GM12878 (cell line): ENCODE data around the gene GM2A. TPM values are rescaled to one million over a fixed set of nuclear protein-coding genes. Genes with fewer than 3 reads are reported as not detected.
A peak's percentile ranks its signal among the peaks of the same experiment; 100 is the strongest.

Source experiments
- ATAC-seq: fragments of 200-7000 bp; cut with Tn5 transposase; 3 replicates; pipeline ENCODE4 v1.9.1; 2020; ENCODE audit warnings: mild to moderate bottlenecking, moderate library complexity
- BruUV-seq: library from RNA; stranded (reverse); fragments of 400-500 nt; replicated peaks from 2 replicates; lab custom pipeline; 2021; lab: Mats Ljungman, UMichigan
- CTCF ChIA-PET: fragments of 300-600 bp; sonication (Branson Sonifier 250); formaldehyde crosslinking; extraction: SDS; loops from one replicate; lab custom pipeline; 2021; ENCODE audit warnings: inconsistent platforms; lab: Yijun Ruan, JAX
- POLR2A ChIA-PET: fragments of 350-600 bp; formaldehyde crosslinking; extraction: SDS; loops from one replicate; lab custom pipeline; 2021; ENCODE audit warnings: inconsistent platforms; lab: Charles Lee
- RAD21 ChIA-PET: fragments of 300-600 bp; sonication (Branson Sonifier 250); formaldehyde crosslinking; loops from one replicate; lab custom pipeline; 2023; ENCODE audit warnings: antibody characterized with exemption; ENCODE audit not compliant: unreplicated experiment; lab: Charles Lee
- SMC1A ChIA-PET: fragments of 300-600 bp; sonication (Branson Sonifier 250); formaldehyde crosslinking; loops from one replicate; lab custom pipeline; 2023; ENCODE audit not compliant: unreplicated experiment, uncharacterized antibody; lab: Charles Lee
- DNase-seq: peaks from one replicate; pipeline ENCODE4 v3.0.0-alpha.2; 2011; ENCODE audit warnings: low read depth, low spot score
- FAIRE-seq: peaks from 3 replicates; lab custom pipeline; 2011; peaks lifted over from hg19 to GRCh38; lab: Jason Lieb, UNC
- H2AFZ ChIP-seq: 2 replicates; pipeline ENCODE4 v1.6.0; 2011; ENCODE audit warnings: low read depth, low read length, control low read depth; ENCODE audit not compliant: control insufficient read depth
- H3K27ac ChIP-seq: 2 replicates; pipeline ENCODE4 v1.5.1; 2011; ENCODE audit warnings: control low read depth; ENCODE audit not compliant: control insufficient read depth, insufficient read depth
- H3K27me3 ChIP-seq, 2 experiments: replicated peaks in 1 of 2; 2 replicates each; pipeline versions ENCODE4 v1.6.0 to v1.6.1; 2011; ENCODE audit warnings: low read length in 1 of 2; ENCODE audit not compliant: control insufficient read depth in 2 of 2, insufficient read depth in 2 of 2
- H3K36me3 ChIP-seq, 2 experiments: 2 replicates each; pipeline ENCODE4 v1.5.1; 2011; ENCODE audit warnings: low read length in 1 of 2; ENCODE audit not compliant: control insufficient read depth in 2 of 2, insufficient read depth in 2 of 2
- H3K4me1 ChIP-seq: 2 replicates; pipeline ENCODE4 v1.6.1; 2011; ENCODE audit warnings: mild to moderate bottlenecking, low read length, moderate library complexity, mixed read lengths; ENCODE audit not compliant: control insufficient read depth, insufficient read depth
- H3K4me2 ChIP-seq: 2 replicates; pipeline ENCODE4 v1.6.0; 2011; ENCODE audit warnings: control low read depth; ENCODE audit not compliant: control insufficient read depth, insufficient read depth
- H3K4me3 ChIP-seq: fragments of 200-600 bp; sonication (generic); 2 replicates; pipeline ENCODE4 v1.5.1; 2016
- H3K79me2 ChIP-seq: 2 replicates; pipeline ENCODE4 v1.6.0; 2011; ENCODE audit warnings: low read length; ENCODE audit not compliant: control insufficient read depth, insufficient read depth
- H3K9ac ChIP-seq: 2 replicates; pipeline ENCODE4 v1.8.0; 2011; ENCODE audit warnings: low read length, control low read depth, mixed read lengths; ENCODE audit not compliant: control insufficient read depth, insufficient read depth
- H3K9me3 ChIP-seq: replicated peaks from 3 replicates; pipeline ENCODE4 v1.5.1; 2011; ENCODE audit warnings: mild to moderate bottlenecking, low read length; ENCODE audit not compliant: control insufficient read depth, insufficient read depth
- H4K20me1 ChIP-seq: 2 replicates; pipeline ENCODE4 v1.6.0; 2011; ENCODE audit not compliant: control insufficient read depth, insufficient read depth
- ASH2L ChIP-seq: fragments of 300-600, 200-600 bp; sonication (generic); IDR thresholded peaks from 2 replicates; pipeline ENCODE4 v1.6.1; 2017; ENCODE audit warnings: low read depth, mild to moderate bottlenecking, borderline replicate concordance
- GATAD2B ChIP-seq: fragments of 450-650 bp; conservative IDR thresholded peaks from 2 replicates; pipeline ENCODE4 v1.6.1; 2017; ENCODE audit warnings: low read depth, mild to moderate bottlenecking, moderate library complexity
- IKZF1 ChIP-seq: fragments of 450-650 bp; conservative IDR thresholded peaks from 2 replicates; pipeline ENCODE4 v1.6.1; 2017; ENCODE audit warnings: antibody characterized with exemption, mild to moderate bottlenecking
- IKZF2 ChIP-seq, 2 experiments: fragments of 450-650 bp; IDR thresholded peaks; 2 replicates each; pipeline ENCODE4 v1.6.1; 2017; ENCODE audit warnings: mild to moderate bottlenecking in 2 of 2, moderate library complexity in 2 of 2
- MEF2B ChIP-seq: fragments of 450-650 bp; IDR thresholded peaks from 2 replicates; pipeline ENCODE4 v1.6.1; 2018; ENCODE audit warnings: mild to moderate bottlenecking, moderate library complexity; ENCODE audit not compliant: partially characterized antibody, poor library complexity, severe bottlenecking
- NR2F1 ChIP-seq: fragments of 450-650 bp; conservative IDR thresholded peaks from 2 replicates; pipeline ENCODE4 v1.6.1; 2017; ENCODE audit warnings: mild to moderate bottlenecking
- POLR2A ChIP-seq: IDR thresholded peaks from 2 replicates; pipeline ENCODE4 v1.6.1; 2011; ENCODE audit warnings: low read depth, mild to moderate bottlenecking, low read length
- RB1 ChIP-seq: fragments of 450-650 bp; formaldehyde crosslinking; IDR thresholded peaks from 2 replicates; pipeline ENCODE4 v1.6.1; 2017; ENCODE audit warnings: mild to moderate bottlenecking, borderline replicate concordance
- SMAD1 ChIP-seq: fragments of 450-650 bp; IDR thresholded peaks from 2 replicates; pipeline ENCODE4 v1.6.1; 2018; ENCODE audit warnings: mild to moderate bottlenecking, low read depth; ENCODE audit not compliant: partially characterized antibody
- TAF1 ChIP-seq: IDR thresholded peaks from 2 replicates; pipeline ENCODE4 v1.6.1; 2011; ENCODE audit warnings: mild to moderate bottlenecking, low read depth, low read length, borderline replicate concordance
- WGBS: methylation state at CpG from one replicate; pipeline ENCODE4 v1.1.6; 2016; ENCODE audit warnings: low lambda C conversion rate; ENCODE audit not compliant: insufficient replicate concordance, insufficient coverage; ENCODE audit errors: missing lambda C conversion rate; 5-methylcytosine and 5-hydroxymethylcytosine counted together
- in situ Hi-C: fragments of 300-500 bp; cut with MboI; formaldehyde crosslinking; loops from 9 replicates; pipeline ENCODE4 v1.14.3; 2018; ENCODE audit warnings: mixed read lengths
- intact Hi-C: fragments of 100-400 bp; cut with micrococcal nuclease; formaldehyde crosslinking; loops from one replicate; pipeline ENCODE4 v1.14.2; 2022; ENCODE audit not compliant: unreplicated experiment
- polyA plus RNA-seq, 11 experiments: library from polyadenylated mRNA; depleted of rRNA in 4 of 11; unstranded in 6 of 11; stranded (reverse) in 5 of 11; fragments of >200 nt; fragmentation: Nextera tagmentation in 4 of 11; fragmentation: Illumina TruSeq in 1 of 11; extraction: Ambion mirVana in 4 of 11; extraction: Trizol in 1 of 11; gene quantifications; 1 replicate in 1 of 11; 2 replicates in 10 of 11; pipeline versions ENCODE4 v1.2.1 to v1.2.3, GENCODE V29; 2011 to 2016; ENCODE audit warnings: inconsistent platforms in 2 of 11, missing spikeins in 2 of 11, low read depth in 1 of 11
- total RNA-seq, 4 experiments: library from RNA; depleted of rRNA in 3 of 4; stranded (reverse); fragments of >200 nt in 3 of 4; fragmentation: Illumina TruSeq in 1 of 4; extraction: Trizol in 1 of 4; gene quantifications; 2 replicates each; pipeline versions ENCODE4 v1.2.1 to v1.2.3, GENCODE V29; 2013 to 2021
- TF ChIP-seq, protein P1 (sequence below): fragments of 450-650 bp; formaldehyde crosslinking; IDR thresholded peaks from 2 replicates; pipeline ENCODE4 v1.4.0; 2020; ENCODE audit warnings: mild to moderate bottlenecking, moderate library complexity
- TF ChIP-seq, protein P2 (sequence below): fragments of 450-650 bp; IDR thresholded peaks from 2 replicates; pipeline ENCODE4 v1.6.1; 2017; ENCODE audit warnings: mild to moderate bottlenecking, moderate library complexity

Gene GM2A
- total and polyA plus RNA-seq, 10 of the 15 experiments (the other 5 are each of a cell fraction or from before 2014, with no cell fraction given) = 33.6 to 106 (median 68.2) TPM

DNA sequence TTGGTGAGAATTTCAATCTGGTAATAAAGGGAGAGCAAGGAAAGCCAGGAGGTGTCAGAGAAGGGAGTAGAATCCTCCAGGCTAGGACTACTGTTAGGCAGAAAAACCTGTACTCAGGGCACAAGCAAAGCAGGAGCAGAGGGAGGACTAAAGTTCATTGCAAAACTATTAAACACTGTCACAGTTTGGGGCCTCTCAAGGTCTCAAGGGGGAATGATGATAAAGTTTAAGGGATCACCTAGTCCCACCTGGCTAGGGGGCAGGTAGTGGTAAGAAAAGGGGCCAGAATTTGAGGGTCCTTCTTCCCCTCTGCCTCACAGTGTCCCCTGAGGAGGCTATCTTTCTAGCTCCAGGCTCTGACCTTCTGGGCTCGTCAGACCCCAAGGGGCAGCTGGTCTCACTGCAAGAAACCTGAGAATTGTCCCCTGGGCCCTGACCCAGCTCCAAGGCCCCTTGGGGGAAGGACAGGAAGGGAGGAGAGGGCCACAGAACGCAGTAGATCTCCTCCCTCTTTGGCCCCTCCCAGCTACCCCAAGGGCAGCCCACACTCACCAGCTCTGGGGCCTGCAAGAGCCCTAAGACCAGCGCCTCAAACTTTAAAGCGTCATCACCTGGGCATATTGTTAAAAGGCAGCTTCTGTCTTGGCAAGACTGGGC is 30.1 kb upstream of the GM2A start:
- H3K27ac ChIP-seq = peak overlapping the region; percentile 89
- BruUV-seq = no TSS peak
- 1% methylated on average over 4 of the region's 4 CpGs for WGBS
- intact Hi-C loops = loop anchor here (1.0 to 5.0 kb wide), 3 partner anchors 9 to 74 kb away; no protein-coding TSS in a partner anchor
- TF ChIP-seq SMAD1 (no peak), NR2F1 (peak; percentile 88), ASH2L (no peak), IKZF1 (peak; percentile 64), RB1 (0 out of 2 replicates have a peak, but pooled peaks have one; percentile 11), GATAD2B (0 out of 2 replicates have a peak, but pooled peaks have one; percentile 27), TAF1 (peak; percentile 35; the same call in 1 of the 2 replicates), MEF2B (peak; percentile 90), IKZF2 (IDR thresholded peaks at IDR 0.05) (peak; percentile 51 to 69; a peak in 3 of 4 replicates), POLR2A (peak; percentile 28; the same call in 1 of the 2 replicates)
- TF ChIP-seq, protein P1, sequence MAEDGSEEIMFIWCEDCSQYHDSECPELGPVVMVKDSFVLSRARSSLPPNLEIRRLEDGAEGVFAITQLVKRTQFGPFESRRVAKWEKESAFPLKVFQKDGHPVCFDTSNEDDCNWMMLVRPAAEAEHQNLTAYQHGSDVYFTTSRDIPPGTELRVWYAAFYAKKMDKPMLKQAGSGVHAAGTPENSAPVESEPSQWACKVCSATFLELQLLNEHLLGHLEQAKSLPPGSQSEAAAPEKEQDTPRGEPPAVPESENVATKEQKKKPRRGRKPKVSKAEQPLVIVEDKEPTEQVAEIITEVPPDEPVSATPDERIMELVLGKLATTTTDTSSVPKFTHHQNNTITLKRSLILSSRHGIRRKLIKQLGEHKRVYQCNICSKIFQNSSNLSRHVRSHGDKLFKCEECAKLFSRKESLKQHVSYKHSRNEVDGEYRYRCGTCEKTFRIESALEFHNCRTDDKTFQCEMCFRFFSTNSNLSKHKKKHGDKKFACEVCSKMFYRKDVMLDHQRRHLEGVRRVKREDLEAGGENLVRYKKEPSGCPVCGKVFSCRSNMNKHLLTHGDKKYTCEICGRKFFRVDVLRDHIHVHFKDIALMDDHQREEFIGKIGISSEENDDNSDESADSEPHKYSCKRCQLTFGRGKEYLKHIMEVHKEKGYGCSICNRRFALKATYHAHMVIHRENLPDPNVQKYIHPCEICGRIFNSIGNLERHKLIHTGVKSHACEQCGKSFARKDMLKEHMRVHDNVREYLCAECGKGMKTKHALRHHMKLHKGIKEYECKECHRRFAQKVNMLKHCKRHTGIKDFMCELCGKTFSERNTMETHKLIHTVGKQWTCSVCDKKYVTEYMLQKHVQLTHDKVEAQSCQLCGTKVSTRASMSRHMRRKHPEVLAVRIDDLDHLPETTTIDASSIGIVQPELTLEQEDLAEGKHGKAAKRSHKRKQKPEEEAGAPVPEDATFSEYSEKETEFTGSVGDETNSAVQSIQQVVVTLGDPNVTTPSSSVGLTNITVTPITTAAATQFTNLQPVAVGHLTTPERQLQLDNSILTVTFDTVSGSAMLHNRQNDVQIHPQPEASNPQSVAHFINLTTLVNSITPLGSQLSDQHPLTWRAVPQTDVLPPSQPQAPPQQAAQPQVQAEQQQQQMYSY (CRISPR knock-in tag) = no peak
- TF ChIP-seq, protein P2, sequence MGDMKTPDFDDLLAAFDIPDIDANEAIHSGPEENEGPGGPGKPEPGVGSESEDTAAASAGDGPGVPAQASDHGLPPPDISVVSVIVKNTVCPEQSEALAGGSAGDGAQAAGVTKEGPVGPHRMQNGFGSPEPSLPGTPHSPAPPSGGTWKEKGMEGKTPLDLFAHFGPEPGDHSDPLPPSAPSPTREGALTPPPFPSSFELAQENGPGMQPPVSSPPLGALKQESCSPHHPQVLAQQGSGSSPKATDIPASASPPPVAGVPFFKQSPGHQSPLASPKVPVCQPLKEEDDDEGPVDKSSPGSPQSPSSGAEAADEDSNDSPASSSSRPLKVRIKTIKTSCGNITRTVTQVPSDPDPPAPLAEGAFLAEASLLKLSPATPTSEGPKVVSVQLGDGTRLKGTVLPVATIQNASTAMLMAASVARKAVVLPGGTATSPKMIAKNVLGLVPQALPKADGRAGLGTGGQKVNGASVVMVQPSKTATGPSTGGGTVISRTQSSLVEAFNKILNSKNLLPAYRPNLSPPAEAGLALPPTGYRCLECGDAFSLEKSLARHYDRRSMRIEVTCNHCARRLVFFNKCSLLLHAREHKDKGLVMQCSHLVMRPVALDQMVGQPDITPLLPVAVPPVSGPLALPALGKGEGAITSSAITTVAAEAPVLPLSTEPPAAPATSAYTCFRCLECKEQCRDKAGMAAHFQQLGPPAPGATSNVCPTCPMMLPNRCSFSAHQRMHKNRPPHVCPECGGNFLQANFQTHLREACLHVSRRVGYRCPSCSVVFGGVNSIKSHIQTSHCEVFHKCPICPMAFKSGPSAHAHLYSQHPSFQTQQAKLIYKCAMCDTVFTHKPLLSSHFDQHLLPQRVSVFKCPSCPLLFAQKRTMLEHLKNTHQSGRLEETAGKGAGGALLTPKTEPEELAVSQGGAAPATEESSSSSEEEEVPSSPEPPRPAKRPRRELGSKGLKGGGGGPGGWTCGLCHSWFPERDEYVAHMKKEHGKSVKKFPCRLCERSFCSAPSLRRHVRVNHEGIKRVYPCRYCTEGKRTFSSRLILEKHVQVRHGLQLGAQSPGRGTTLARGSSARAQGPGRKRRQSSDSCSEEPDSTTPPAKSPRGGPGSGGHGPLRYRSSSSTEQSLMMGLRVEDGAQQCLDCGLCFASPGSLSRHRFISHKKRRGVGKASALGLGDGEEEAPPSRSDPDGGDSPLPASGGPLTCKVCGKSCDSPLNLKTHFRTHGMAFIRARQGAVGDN = peak; percentile 91
- TF ChIP-seq, all 136 proteins: peak for 9
- Histone ChIP-seq H3K4me3 (peak overlapping the region; percentile 97), H3K36me3 (peaks cover 0 to 2% of the 10 kb centered on the region in 2 experiments; a peak in 1 of 4 replicates), H3K4me1 (peaks cover 24% of the 10 kb centered on the region), H2AFZ (peak overlapping the region; percentile 55), H3K27me3 (no peaks in the 10 kb centered on the region), H4K20me1 (no peaks in the 10 kb centered on the region), H3K79me2 (peaks cover 63% of the 10 kb centered on the region), H3K9ac (peak overlapping the region; percentile 91), H3K4me2 (peak overlapping the region; percentile 93), H3K9me3 (no peaks in the 10 kb centered on the region)
- ATAC-seq = peak; percentile 78
- FAIRE-seq = peak; percentile 81
- ChIA-PET SMC1A (interaction anchor here (0.6 to 18.6 kb wide), 13 partner anchors 8 to 499 kb away, joined by 3 to 325 read pairs (median 5); partner anchors contain the start of gene GM2A), CTCF (interaction anchor here (1.4 to 17.0 kb wide), 9 partner anchors 11 to 98 kb away, joined by 5 to 293 read pairs (median 10); partner anchors contain the start of gene GM2A), POLR2A (interaction anchor here (0.5 to 17.1 kb wide), 16 partner anchors 9 to 522 kb away, joined by 3 to 290 read pairs (median 4); partner anchors contain the start of genes ANXA6, GM2A, RBM22 and TNIP1), RAD21 (interaction anchor here (0.8 to 7.8 kb wide), 19 partner anchors 10 to 107 kb away, joined by 3 to 117 read pairs (median 6); partner anchors contain the start of genes ANXA6 and GM2A)
- in situ Hi-C loops = no loop called here
- DNase-seq = no peak
